Trophoblast cell (in vitro differentiated cells and primary cell): ENCODE measurements around the gene POLN.

ENCODE experiments used
- DNase-seq, 2 donors: peaks; one replicate each; pipeline ENCODE4 v3.0.0-alpha.2; 2016
- H2AFZ ChIP-seq: 2 replicates; pipeline ENCODE4 v1.6.1; 2013; ENCODE audit warnings: low read length, moderate library complexity, mild to moderate bottlenecking; ENCODE audit not compliant: insufficient read depth, poor library complexity
- H2AK5ac ChIP-seq: 2 replicates; pipeline ENCODE4 v1.6.1; 2013; ENCODE audit warnings: mild to moderate bottlenecking, low read length
- H2BK120ac ChIP-seq: 2 replicates; pipeline ENCODE4 v1.6.1; 2013; ENCODE audit warnings: low read length, mild to moderate bottlenecking, moderate library complexity; ENCODE audit not compliant: insufficient read depth, poor library complexity
- H2BK12ac ChIP-seq: 2 replicates; pipeline ENCODE4 v1.6.1; 2013; ENCODE audit warnings: mild to moderate bottlenecking, low read length, moderate library complexity
- H2BK5ac ChIP-seq: 2 replicates; pipeline ENCODE4 v1.6.1; 2013; ENCODE audit warnings: low read length, low read depth, moderate library complexity, mild to moderate bottlenecking; ENCODE audit not compliant: poor library complexity
- H3K14ac ChIP-seq: 2 replicates; pipeline ENCODE4 v1.6.1; 2013; ENCODE audit warnings: mild to moderate bottlenecking, low read length
- H3K18ac ChIP-seq: 2 replicates; pipeline ENCODE4 v1.6.1; 2013; ENCODE audit warnings: mild to moderate bottlenecking, low read length
- H3K23ac ChIP-seq: 2 replicates; pipeline ENCODE4 v1.6.1; 2013; ENCODE audit warnings: low read length
- H3K27ac ChIP-seq: 2 replicates; pipeline ENCODE4 v1.5.1; 2013; ENCODE audit warnings: low read depth, mild to moderate bottlenecking, inconsistent platforms, low read length, moderate library complexity
- H3K27me3 ChIP-seq: 2 replicates; pipeline ENCODE4 v1.6.1; 2013; ENCODE audit warnings: inconsistent platforms, mild to moderate bottlenecking, low read length, moderate library complexity; ENCODE audit not compliant: insufficient read depth
- H3K36me3 ChIP-seq, 2 experiments: 1 replicate in 1 of 2; 2 replicates in 1 of 2; pipeline ENCODE4 v1.6.1; 2013; ENCODE audit warnings: low read length in 2 of 2, mild to moderate bottlenecking in 2 of 2, moderate library complexity in 1 of 2; ENCODE audit not compliant: insufficient read depth in 2 of 2, control insufficient read depth in 1 of 2
- H3K4ac ChIP-seq: 2 replicates; pipeline ENCODE4 v1.6.1; 2013; ENCODE audit warnings: low read depth, mild to moderate bottlenecking, low read length, moderate library complexity
- H3K4me1 ChIP-seq, 2 experiments: 1 replicate in 1 of 2; 2 replicates in 1 of 2; pipeline ENCODE4 v1.6.1; 2013; ENCODE audit warnings: low read length in 2 of 2, mild to moderate bottlenecking in 2 of 2, moderate library complexity in 1 of 2; ENCODE audit not compliant: insufficient read depth in 2 of 2, control insufficient read depth in 1 of 2
- H3K4me2 ChIP-seq: 2 replicates; pipeline ENCODE4 v1.6.1; 2013; ENCODE audit warnings: inconsistent platforms, mild to moderate bottlenecking, low read length, moderate library complexity
- H3K4me3 ChIP-seq: 2 replicates; pipeline ENCODE4 v1.5.1; 2013; ENCODE audit warnings: mild to moderate bottlenecking, low read depth, low read length, inconsistent platforms
- H3K79me1 ChIP-seq: one replicate; pipeline ENCODE4 v1.6.1; 2013; ENCODE audit warnings: low read length
- H3K79me2 ChIP-seq: 2 replicates; pipeline ENCODE4 v1.6.1; 2013; ENCODE audit warnings: low read length, mild to moderate bottlenecking; ENCODE audit not compliant: control insufficient read depth, insufficient read depth, poor library complexity
- H3K9ac ChIP-seq: 2 replicates; pipeline ENCODE4 v1.6.1; 2013; ENCODE audit warnings: mild to moderate bottlenecking, low read length
- H3K9me3 ChIP-seq: 2 replicates; pipeline ENCODE4 v1.6.1; 2013; ENCODE audit warnings: low read depth, mild to moderate bottlenecking, control low read depth, inconsistent platforms, low read length; ENCODE audit not compliant: insufficient read depth
- H4K12ac ChIP-seq: 2 replicates; pipeline ENCODE4 v1.6.1; 2013; ENCODE audit warnings: low read depth, mild to moderate bottlenecking, low read length, moderate library complexity
- H4K8ac ChIP-seq: 2 replicates; pipeline ENCODE4 v1.6.1; 2013; ENCODE audit warnings: low read depth, mild to moderate bottlenecking, low read length, moderate library complexity
- H4K91ac ChIP-seq: one replicate; pipeline ENCODE4 v1.6.1; 2013; ENCODE audit warnings: low read depth, mild to moderate bottlenecking, low read length, moderate library complexity
- WGBS: extraction: QIAGEN DNeasy Blood & Tissue Kit; methylation state at CpG from one replicate; pipeline ENCODE4 v1.1.7; 2013; ENCODE audit warnings: missing lambda C conversion rate; ENCODE audit not compliant: insufficient read length, insufficient coverage; ENCODE audit errors: extremely low coverage; 5-methylcytosine and 5-hydroxymethylcytosine counted together

POLN gene

GRCh38 chr4:2259541-2260343 is 17.8 kb upstream of the POLN start:
- no peak for DNase-seq
- Histone ChIP-seq H3K4me1 (peaks cover 9 to 14% of the 10 kb centered on the region in 2 experiments), H3K9ac (no peak overlapping the region), H3K9me3 (no peaks in the 10 kb centered on the region), H3K79me2 (peaks cover 9% of the 10 kb centered on the region), H3K23ac (no peak overlapping the region), H3K27me3 (no peaks in the 10 kb centered on the region), H2AFZ (no peak overlapping the region), H4K8ac (no peak overlapping the region), H2BK120ac (no peak overlapping the region), H4K91ac (no peak overlapping the region), H4K12ac (no peak overlapping the region), H3K27ac (no peak overlapping the region), H3K4ac (no peak overlapping the region), H2BK12ac (no peak overlapping the region), H2BK5ac (no peak overlapping the region), H2AK5ac (no peak overlapping the region), H3K14ac (no peak overlapping the region), H3K79me1 (peaks cover 10% of the 10 kb centered on the region), H3K4me2 (peak overlapping the region; percentile 74), H3K18ac (no peak overlapping the region), H3K4me3 (no peak overlapping the region), H3K36me3 (peaks cover 45 to 47% of the 10 kb centered on the region in 2 experiments)
- no CpG with 5 or more reads among the region's 15 CpGs for WGBS

DNA sequence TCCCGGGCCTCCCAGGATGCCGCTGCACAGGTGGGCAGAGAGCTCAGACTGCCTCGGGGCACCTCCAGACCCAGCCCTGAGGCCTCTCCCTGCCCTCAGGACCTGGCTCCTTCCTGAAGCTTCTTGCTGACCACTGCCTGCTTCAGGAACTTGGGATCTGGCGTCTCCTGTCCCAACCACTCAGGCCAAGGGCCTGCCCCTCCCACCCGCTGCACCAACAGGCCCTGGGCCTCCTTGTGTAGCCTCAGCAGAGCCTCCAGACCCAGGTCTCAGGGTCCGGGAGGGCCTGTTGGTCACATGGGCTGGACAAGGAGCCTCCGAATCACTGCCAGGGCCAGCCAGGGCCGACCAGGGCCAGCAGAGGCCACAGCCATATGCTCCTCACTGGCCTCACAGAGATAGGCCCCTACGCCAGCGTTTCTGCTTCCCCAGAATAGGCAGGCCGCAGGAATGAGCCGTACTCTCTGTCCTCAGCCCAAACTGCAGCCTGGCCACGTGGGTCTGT is 17.2 kb upstream of the POLN start:
- no peak overlapping the region for H3K9ac ChIP-seq
- no peaks in the 10 kb centered on the region for H3K27me3 ChIP-seq
- no peak for DNase-seq
- H2BK5ac ChIP-seq, result no peak overlapping the region
- H3K4me2 ChIP-seq, result no peak overlapping the region
- H2AK5ac ChIP-seq, result no peak overlapping the region
- H2AFZ ChIP-seq, result no peak overlapping the region
- H3K79me2 ChIP-seq, result peaks cover 9% of the 10 kb centered on the region
- no peaks in the 10 kb centered on the region for H3K9me3 ChIP-seq
- no peak overlapping the region for H3K18ac ChIP-seq
- no peak overlapping the region for H2BK12ac ChIP-seq
- no peak overlapping the region for H3K27ac ChIP-seq
- H4K12ac ChIP-seq, result no peak overlapping the region
- no CpG with 5 or more reads among the region's 13 CpGs for WGBS
- H4K91ac ChIP-seq, result no peak overlapping the region
- no peak overlapping the region for H3K4me3 ChIP-seq
- H3K4me1 ChIP-seq, result peaks cover 9 to 14% of the 10 kb centered on the region in 2 experiments
- H3K4ac ChIP-seq, result no peak overlapping the region
- H3K14ac ChIP-seq, result no peak overlapping the region
- H3K79me1 ChIP-seq, result peaks cover 10% of the 10 kb centered on the region
- no peak overlapping the region for H4K8ac ChIP-seq
- H2BK120ac ChIP-seq, result no peak overlapping the region
- H3K36me3 ChIP-seq, result peaks cover 47 to 50% of the 10 kb centered on the region in 2 experiments
- H3K23ac ChIP-seq, result no peak overlapping the region

DNA sequence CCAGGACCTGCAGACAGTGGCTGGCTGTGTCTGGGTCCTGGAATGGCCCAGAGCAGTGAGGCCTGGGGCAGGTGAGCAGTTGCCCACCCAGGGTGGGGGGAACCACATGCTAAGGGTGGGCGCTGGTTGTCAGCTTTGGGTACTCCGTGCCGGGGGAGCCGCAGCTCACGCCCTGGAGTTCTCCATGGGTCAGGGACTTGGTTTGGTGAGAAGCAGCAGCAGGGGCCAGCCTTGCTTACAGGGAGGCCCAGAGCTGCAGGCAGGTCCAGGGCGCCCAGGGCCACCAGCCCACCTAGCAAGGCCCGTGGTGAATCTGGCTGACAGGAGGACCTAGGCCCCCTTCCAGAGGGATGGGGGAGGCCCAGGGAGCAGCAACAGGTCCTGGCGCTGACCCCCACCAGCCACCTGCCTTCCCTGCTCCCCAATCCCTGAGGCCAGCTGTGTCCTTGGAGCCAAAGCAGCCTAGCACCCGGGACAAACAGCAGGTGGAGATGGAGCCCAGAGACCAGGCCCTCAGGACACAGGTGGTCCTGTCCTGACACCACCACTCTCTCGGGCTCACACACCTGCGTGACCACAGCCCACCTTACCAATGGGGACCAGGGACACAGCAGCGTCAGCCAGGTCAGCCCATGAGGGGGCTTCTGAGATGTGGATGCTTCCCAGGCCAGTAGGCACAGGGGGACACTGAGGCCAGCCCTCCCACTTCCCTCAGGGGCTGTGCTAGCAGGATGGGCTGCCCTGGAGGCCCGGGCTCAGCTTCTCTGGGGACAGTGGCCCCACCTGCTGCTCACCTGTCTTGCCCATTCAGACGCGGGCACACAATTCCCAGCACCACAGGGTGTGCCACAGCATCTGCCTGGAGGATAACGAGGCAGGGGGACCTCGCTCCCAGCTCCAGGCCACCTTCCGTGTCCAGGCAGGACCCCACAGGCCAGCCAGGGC is 16.4 kb upstream of the POLN start:
- Histone ChIP-seq H3K4me2 (no peak overlapping the region), H2BK12ac (no peak overlapping the region), H3K9me3 (peaks cover 2% of the 10 kb centered on the region), H3K79me2 (peaks cover 9% of the 10 kb centered on the region), H3K36me3 (peaks cover 51 to 56% of the 10 kb centered on the region in 2 experiments), H3K14ac (no peak overlapping the region), H4K12ac (no peak overlapping the region), H2BK5ac (no peak overlapping the region), H3K27me3 (no peaks in the 10 kb centered on the region), H4K91ac (no peak overlapping the region), H2BK120ac (no peak overlapping the region), H3K4me1 (peaks cover 9 to 14% of the 10 kb centered on the region in 2 experiments), H3K23ac (no peak overlapping the region), H3K79me1 (peaks cover 10% of the 10 kb centered on the region), H2AK5ac (no peak overlapping the region), H3K9ac (no peak overlapping the region), H3K4me3 (no peak overlapping the region), H3K4ac (no peak overlapping the region), H4K8ac (no peak overlapping the region), H3K27ac (no peak overlapping the region), H2AFZ (no peak overlapping the region), H3K18ac (no peak overlapping the region)
- WGBS, result no CpG with 5 or more reads among the region's 18 CpGs
- DNase-seq, result no peak

DNA sequence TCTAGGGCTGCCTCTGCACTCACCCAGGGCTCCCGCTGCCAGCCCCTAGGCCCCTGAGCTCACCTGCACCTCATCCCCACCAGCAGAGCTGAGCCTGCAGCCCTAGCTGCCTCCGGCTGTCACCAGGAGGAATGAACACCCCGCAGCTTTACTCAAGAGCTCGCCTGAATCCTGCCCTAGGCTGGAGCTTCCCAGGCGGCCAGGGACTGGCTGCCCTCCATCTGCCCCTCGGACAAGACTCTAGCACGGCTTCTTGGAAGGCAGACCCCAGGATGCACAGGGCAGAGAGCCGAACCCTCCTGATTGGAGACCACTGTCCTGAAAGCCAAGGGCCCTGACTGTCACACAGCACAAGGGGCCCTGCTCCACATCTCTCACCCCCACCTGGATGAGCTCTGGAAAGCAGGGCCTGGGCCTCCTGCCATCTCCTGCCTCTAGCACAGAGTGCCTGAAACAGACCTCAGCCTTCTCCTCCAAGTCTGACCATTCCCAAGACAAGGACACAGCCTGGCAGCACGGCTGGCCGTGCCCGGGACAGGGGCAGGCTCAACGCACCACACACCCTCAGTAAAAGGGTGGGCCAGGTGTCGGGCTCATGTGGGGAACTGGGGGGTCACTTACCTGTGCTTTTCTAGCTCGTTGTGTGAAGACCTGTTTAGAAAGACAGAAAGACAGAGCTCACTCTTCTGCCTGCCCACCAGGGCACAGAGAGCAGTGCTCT is 15.6 kb upstream of the POLN start:
- H3K27ac ChIP-seq, result no peak overlapping the region
- H3K4me2 ChIP-seq, result no peak overlapping the region
- H4K8ac ChIP-seq, result no peak overlapping the region
- peaks cover 7% of the 10 kb centered on the region for H3K79me1 ChIP-seq
- peaks cover 2% of the 10 kb centered on the region for H3K9me3 ChIP-seq
- no peak overlapping the region for H3K4me3 ChIP-seq
- H3K23ac ChIP-seq, result no peak overlapping the region
- no peak overlapping the region for H4K12ac ChIP-seq
- no peak overlapping the region for H2BK5ac ChIP-seq
- no peak overlapping the region for H2BK120ac ChIP-seq
- H3K18ac ChIP-seq, result no peak overlapping the region
- H2AK5ac ChIP-seq, result no peak overlapping the region
- H3K27me3 ChIP-seq, result no peaks in the 10 kb centered on the region
- WGBS, result no CpG with 5 or more reads among the region's 14 CpGs
- peaks cover 9% of the 10 kb centered on the region for H3K79me2 ChIP-seq
- H2BK12ac ChIP-seq, result no peak overlapping the region
- no peak overlapping the region for H4K91ac ChIP-seq
- no peak overlapping the region for H3K9ac ChIP-seq
- no peak overlapping the region for H2AFZ ChIP-seq
- H3K4me1 ChIP-seq, result peaks cover 5 to 10% of the 10 kb centered on the region in 2 experiments
- no peak overlapping the region for H3K4ac ChIP-seq
- no peak overlapping the region for H3K14ac ChIP-seq
- peaks cover 55 to 63% of the 10 kb centered on the region in 2 experiments for H3K36me3 ChIP-seq
- no peak for DNase-seq
